Activated T-helper 1 cell treated with anti-CD3 and anti-CD28 coated beads, Interleukin-2, amount 50 U/mL, for 16 hours (primary cell): ENCODE measurements around the gene GMDS.

Experiments
- DNase-seq, 2 donors: peaks; one replicate each; pipeline ENCODE4 v3.0.0-alpha.2; 2020; ENCODE audit warnings: low read depth in 1 of 2, low spot score in 1 of 2

Gene GMDS

DNA sequence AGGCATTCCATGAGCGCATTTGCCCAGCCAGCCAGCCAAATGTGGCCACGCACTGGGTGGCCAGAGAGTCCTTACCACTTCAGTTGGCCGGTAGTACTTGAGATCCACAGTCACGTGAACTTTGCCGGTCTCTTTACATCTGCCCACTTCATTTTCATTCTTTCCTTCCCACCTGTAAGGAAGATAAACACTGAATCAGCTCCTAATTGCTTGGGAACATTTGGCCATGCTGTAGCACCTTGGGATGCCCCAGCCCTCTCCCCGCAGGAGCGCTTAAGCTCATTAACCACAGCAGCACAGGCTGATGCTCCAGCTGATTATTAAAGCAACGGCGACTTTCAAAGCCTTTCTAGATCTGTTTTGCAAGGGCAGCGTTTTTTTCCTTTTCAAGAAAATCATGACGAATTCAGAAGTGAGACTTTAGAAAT, 519.0 kb downstream of the GMDS start:
- no peak for DNase-seq

DNA sequence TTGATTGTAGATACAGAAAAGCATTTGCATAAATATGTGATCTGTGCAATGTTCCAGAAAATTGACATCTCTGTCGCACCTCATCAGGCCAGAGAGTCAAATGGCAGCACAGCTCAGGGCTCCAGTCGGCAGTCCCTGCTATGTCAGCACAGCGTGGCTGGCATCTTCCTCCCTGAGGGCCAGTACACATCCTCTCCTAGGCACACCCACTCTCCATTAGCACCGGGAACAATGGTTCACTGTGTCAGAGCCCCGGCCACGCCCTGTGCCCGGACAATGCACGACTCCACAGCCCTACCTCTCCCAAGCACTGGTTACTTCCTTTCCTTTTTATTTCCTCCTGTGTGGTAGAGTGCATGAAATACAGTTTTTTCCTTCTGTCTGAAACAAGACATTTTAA, 520.8 kb downstream of the GMDS start:
- no peak for DNase-seq

DNA sequence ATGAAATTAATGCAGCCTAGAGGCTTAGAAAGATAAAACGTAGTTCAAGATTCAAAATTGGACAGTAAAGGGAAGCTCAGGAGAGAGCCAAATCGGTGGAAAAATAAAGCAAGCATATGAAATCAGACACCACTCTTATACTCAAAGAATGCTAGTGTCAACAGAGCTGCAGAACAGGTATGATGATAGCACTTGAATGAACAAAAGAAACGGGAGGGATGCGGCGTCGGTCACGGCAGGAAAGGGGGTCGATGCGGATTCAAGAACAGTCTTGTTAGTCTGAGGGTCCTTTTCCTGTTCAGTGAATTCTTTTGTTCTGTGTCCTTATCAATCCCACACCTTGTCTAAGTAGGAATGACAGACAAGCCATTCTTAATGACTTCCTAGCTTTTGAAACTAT, 521.3 kb downstream of the GMDS start:
- no peak for DNase-seq

DNA sequence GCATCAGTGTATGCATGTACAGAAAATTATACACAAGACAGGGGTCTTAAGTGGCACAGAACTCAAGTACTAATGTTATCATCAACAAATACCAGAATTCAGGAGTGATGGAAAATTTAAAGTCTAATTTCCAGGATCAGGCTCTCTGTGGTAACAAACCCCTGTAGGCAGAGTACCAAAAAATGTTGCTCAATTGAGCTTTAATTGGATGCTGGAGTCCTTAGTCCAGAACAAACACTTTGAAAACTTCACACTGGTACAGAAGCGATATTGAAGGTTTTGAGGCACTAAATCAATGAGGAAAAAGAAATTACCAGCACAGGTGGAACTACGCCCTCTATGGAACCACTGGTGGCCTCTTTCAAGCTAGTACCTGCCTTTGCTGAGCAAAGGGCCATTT, 522.6 kb downstream of the GMDS start:
- no peak for DNase-seq

- no peak for DNase-seq
Observed at GRCh38 chr6:1720620-1721322, 524.6 kb downstream of the GMDS start.

DNA sequence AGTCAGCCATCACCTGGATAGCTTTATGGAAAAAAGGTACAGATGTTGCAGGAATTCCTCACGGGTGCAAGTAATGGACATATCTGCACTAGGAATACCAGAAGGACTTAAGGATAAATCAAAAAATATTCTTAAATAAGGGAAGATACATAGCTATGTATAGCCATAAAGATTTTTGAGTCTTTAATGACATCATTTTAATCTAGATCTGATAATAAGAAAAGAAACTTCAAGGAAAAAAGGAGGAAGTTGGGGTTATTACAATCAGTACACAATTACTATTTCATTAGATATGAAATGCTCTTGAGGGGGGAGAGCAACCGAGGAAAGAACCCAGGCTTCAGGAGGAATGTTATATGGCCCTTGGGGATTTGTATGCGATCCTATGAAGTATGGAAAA, 525.5 kb downstream of the GMDS start:
- DNase-seq, result no peak

DNA sequence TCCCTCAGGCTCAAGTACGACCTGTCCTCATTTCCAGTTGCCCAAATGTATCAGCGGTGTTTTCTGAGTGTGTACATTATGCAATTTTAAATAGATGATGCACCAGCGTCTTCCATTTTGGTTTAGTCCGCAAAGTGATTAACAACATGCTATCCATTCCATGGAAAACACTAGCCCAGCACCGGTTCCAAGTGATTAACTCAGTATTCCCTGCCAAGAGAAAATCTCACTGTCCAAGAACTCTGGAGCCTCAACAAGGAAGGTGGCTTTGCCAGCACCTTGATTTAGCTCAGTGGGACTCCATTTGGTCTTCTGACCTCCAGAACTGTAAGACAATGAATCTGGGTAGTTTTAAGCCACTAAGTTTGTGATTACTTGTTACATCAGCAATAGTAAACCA, 528.5 kb downstream of the GMDS start:
- no peak for DNase-seq

DNA sequence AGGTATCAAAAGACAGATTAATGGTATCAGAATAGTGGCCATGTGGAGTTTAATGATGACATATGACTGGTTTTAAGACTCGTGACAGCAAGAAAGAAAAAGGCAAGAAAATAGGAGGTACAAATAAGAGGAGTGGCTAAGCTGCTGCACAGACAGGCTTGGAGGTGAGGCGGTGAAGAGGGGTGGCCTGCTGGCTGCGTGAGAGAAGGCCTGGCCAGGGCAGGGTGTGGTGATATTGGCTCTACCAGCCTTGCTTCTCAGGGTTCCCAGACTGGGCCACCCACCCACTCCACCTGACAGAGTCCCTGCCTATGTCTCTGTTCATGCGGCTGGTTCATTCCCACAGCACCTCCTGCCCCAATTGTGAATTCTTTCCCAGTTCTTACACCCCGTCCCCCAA, 529.0 kb downstream of the GMDS start:
- DNase-seq, result no peak

DNA sequence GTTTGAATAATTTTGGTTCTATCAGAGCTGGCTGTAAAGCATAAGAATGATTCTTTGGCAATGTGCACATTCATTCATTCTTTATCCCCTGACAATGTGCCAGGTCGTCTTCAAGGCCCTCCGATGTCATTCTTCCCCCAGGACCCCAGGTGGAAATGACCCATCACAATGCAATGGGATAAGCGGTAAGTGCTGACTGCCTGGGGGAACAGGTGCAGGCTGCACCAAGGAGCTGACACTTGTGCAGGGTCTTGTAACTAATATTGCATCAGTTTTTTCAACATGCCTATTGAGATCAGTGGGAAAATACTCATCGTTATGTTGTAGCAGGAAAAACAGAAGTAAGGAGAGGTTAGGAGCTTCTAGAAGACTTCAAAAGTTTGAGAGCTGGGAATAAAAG, 530.1 kb downstream of the GMDS start:
- no peak for DNase-seq

DNA sequence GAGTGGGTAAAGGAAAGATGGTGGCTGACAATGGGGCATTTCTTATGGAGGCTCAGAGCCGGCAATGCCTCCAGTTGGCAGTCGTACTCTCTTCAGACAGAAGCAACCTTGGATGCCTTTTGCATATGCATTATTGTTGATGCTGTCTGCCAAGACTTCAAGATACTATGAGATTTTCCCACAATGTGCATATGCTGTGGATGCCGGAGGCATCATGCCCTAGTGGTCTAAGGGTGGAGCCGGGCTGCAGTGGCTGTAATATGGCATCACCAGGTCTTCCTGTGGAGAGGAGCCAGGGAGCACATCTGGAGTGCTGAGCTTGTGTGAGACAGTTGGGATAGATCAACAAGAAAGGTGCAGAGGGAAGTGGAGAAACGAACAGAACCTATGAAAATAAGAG, 530.8 kb downstream of the GMDS start:
- DNase-seq, result no peak

DNA sequence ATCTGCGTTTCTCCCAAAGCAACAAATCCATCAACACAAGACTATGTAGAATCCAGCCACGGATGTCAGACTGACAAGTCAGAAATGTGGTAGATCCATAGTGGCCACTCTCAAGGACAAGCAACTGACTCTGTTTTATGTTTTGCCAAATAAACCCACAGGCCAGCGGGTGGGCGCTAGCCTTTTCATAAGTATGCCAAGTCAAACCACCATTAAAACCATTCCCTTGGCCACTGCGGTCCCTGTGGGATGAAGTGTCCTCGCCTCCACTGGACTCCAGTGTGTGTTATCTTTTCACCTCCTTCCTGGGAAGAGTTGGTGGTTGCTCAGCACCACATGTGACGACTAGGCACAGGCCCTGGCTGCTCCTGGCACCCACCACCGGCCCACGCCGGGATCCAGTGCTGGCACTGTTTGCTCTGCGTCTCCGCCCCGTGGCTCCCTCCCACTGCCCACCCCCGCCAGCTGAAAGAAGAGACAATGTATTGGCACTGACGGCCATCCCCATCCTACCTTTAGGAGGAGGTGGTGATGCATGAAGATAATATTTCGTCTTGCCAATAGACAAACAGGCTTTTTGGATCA, 532.3 kb downstream of the GMDS start:
- DNase-seq, result no peak

DNA sequence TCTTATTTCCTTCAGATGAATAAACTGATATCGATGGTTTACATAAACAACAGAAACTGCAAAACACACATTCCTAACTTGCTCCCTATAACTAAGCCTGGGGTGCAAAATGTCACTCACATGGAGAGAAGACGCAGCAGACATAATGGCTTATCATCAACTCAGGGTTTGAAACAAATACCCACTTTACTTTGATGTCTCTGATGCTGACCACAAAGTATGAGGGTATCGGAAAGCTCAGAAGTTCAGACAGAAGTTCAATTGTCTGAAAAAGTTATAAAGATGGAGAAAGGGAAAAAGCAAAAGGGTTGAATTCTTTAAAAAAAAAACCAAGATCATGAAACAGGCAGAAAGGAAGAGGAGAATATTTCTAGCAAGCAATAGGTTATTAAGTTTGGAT, 533.0 kb downstream of the GMDS start:
- no peak for DNase-seq

DNA sequence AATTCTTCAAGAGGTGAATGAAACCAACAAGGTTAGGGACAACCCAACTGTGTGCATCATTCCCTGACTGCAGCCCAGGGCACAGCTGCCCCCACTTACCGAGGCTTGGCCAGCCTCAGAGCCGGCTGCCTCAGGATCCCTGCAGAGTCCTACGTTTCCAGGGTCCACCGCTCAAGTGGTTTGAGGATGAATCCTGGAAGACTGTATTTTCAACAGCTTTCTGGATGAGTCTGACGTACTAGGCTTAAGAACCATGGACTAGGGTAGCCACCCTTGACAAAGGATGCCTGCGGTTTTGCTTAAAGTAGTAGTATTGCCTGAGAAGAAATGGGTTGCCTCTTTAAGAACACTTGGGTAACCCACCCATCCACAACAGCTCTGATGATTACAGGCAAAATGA, 534.3 kb downstream of the GMDS start:
- DNase-seq, result no peak

DNA sequence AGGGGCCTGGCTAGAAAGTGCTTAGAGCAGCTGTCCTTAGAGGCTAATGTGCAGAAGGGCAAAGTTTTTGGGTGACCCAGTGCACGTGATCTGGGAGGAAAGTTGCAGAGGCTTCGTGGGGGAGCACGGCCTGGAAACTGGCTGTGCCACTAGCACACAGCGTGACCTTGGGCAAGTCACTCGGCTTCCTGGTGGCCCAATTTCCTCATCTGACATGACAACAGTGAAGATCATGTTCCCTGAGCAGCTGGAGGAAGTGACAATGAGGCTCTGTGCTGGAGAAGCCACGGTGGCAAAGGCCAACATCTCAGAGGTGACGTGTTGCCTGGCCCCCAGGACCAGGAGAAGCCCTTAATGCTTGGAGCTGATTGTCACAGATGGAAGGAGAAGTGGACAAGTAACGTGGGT, 536.2 kb downstream of the GMDS start:
- no peak for DNase-seq

GRCh38 chr6:1708820-1709219, 536.6 kb downstream of the GMDS start:
- DNase-seq, result no peak

DNA sequence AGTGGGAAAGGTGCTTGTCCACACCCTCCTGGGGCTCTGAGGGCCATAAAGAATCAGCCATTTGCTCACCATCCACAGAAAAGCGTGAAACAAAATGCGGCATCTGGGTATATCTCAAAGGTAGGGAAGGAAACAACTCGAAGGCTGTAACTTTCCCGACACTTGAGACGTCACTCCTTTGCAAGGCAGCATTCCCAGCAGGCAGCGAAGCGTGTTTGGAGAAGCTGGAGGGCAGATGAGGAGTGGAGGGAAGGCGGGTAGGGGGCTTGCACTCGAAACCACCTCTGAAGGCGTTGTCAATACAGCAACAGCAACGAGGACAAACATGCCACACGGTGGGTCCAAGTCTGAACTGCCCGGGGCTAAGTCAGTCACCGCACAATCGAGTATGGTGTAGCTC, 537.3 kb downstream of the GMDS start:
- DNase-seq, result no peak

DNA sequence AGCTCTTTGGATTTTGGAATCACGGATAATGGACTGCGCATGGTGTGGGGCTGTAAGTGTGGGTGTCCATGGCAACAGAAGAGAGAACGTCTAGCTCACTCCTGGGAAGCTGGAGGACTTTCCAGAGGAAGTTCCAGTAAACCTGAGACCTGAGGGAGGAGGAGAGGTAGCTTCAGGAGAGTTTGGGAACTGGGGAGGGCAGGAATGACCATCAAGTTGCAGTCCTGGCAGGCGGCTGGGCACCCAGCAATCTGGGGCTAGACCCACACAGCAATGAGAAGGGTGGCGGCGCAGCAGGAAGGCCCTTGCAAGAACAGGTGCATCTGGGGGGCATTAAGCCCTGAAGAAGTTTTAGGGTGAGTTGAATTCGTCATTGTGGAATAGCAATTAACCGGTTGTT, 539.8 kb downstream of the GMDS start:
- DNase-seq, result no peak

DNA sequence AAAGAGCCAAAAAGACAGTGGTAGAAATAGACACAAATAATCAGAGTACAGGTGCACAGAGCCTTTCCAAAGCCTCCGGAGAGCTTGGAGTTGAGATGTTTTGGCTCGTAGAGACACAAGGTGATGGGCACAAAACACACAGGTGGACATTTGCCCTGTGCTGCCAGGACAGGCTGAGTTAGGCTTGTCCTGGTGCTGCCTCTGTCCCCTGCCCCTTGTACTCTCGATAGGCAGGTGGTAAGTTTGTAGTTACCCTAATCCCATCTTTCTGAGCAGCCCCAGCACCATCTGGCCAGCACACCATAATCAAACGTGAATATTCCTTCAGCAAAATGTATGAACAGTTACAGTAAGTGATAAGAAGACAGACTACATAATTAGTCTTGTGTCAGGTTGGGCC, 540.2 kb downstream of the GMDS start:
- no peak for DNase-seq

DNA sequence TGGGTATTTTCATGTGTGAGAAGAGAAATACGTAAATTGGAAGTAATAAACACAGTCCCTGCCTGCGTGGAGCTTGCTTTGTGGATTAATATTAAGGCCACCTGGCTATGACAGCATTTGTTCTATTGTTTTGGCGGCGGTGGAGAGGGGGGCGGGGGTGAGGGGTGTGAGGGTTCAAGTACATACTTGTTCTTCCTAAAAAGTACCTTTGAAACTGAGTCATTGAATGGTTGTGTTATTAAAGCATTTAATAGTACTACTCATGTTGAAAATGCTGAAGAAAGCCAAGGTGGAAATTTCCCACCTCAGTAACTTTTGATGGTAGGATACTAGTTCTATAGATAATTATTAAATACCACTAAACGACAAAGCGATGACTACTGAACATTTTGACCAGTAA, 540.7 kb downstream of the GMDS start:
- no peak for DNase-seq

DNA sequence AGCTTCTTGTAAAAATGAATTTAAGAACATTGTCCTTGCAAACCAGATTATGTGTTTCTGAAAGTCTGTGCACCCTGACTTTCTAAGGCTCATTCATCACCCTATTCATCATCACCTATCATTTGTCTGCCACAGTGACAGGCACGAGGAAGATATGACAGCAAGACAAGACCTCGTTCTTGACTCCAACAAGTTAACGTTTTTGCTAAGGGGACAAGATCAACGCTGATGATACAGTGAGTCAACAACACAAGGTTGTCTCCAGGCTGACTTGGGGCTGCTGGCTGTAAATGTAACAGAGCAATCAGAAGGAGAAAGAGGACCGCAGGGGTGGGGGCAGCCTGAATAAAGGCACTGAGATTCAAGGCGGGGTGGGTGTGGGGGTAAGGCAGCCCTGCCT, 541.5 kb downstream of the GMDS start:
- DNase-seq, result no peak

GRCh38 chr6:1703091-1703855, 542.1 kb downstream of the GMDS start:
- no peak for DNase-seq

DNA sequence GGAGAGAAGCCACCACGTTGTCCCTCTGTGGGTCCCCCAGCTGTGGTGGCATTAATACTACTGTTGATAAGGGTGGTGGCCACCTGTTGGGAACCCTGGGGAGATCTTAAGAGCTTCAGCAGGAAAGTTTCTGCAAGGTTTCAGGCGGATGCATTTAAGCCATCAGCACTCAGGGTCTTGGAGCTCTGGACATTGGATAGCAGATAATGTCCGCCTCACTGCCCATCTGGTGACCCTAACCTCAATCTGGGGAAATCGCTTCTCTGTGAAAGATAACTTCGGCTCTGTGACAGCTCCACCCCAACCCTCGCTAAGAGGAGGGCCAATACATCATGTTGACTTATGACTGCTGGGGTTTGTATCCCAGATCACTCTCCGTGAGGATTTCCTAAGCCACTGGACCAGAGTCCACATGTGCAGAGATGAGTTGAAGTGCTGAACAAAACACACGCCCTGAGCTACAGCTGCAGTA, 542.8 kb downstream of the GMDS start:
- no peak for DNase-seq
